BE2C (cell line): ENCODE measurements around the gene SMG6.

Experiments used
- DNase-seq: peaks from one replicate; pipeline ENCODE4 v3.0.0-alpha.2; 2020
- H3K27me3 ChIP-seq: fragments of 250-450 bp; sonication (Bioruptor Pico); 2 replicates; pipeline ENCODE4 v1.5.1; 2020; ENCODE audit warnings: mild to moderate bottlenecking
- H3K36me3 ChIP-seq: fragments of 250-450 bp; sonication (Bioruptor Pico); 2 replicates; pipeline ENCODE4 v1.5.1; 2020; ENCODE audit warnings: mild to moderate bottlenecking
- H3K4me1 ChIP-seq: fragments of 250-450 bp; sonication (Bioruptor Pico); 2 replicates; pipeline ENCODE4 v1.5.1; 2020
- H3K4me3 ChIP-seq: 2 replicates; pipeline ENCODE4 v1.5.1; 2011; ENCODE audit warnings: low read depth, low read length
- H3K9me3 ChIP-seq: fragments of 250-450 bp; sonication (Bioruptor Pico); 2 replicates; pipeline ENCODE4 v1.5.1; 2020
- CTCF ChIP-seq: IDR thresholded peaks from 2 replicates; pipeline ENCODE4 v1.5.1; 2012; ENCODE audit warnings: mild to moderate bottlenecking, low read depth, low read length

The SMG6 gene

GRCh38 chr17:2191227-2191626 lies 112.4 kb downstream of the SMG6 start:
- DNase-seq = no peak
- Histone ChIP-seq H3K27me3 (no peaks in the 10 kb centered on the region), H3K9me3 (no peaks in the 10 kb centered on the region), H3K4me3 (no peak overlapping the region), H3K4me1 (peaks cover 8% of the 10 kb centered on the region), H3K36me3 (no peaks in the 10 kb centered on the region)
- TF ChIP-seq CTCF = no peak

- H3K4me3 ChIP-seq = no peak overlapping the region
- peaks cover 8% of the 10 kb centered on the region for H3K4me1 ChIP-seq
- H3K27me3 ChIP-seq = no peaks in the 10 kb centered on the region
- no peaks in the 10 kb centered on the region for H3K9me3 ChIP-seq
- TF ChIP-seq CTCF = no peak
- DNase-seq = no peak
- no peaks in the 10 kb centered on the region for H3K36me3 ChIP-seq
Measured at GRCh38 chr17:2190014-2190413, 113.6 kb downstream of the SMG6 start.

- no peaks in the 10 kb centered on the region for H3K36me3 ChIP-seq
- H3K4me1 ChIP-seq = peaks cover 8% of the 10 kb centered on the region
- H3K27me3 ChIP-seq = no peaks in the 10 kb centered on the region
- H3K4me3 ChIP-seq = no peak overlapping the region
- DNase-seq = no peak
- H3K9me3 ChIP-seq = no peaks in the 10 kb centered on the region
- TF ChIP-seq CTCF = no peak
Measured at GRCh38 chr17:2188971-2189630, 114.5 kb downstream of the SMG6 start.

- H3K4me3 ChIP-seq = no peak overlapping the region
- H3K9me3 ChIP-seq = no peaks in the 10 kb centered on the region
- H3K4me1 ChIP-seq = peaks cover 6% of the 10 kb centered on the region
- H3K27me3 ChIP-seq = no peaks in the 10 kb centered on the region
- no peak for TF ChIP-seq CTCF
- no peaks in the 10 kb centered on the region for H3K36me3 ChIP-seq
- no peak for DNase-seq
Measured at GRCh38 chr17:2187758-2188157, 115.8 kb downstream of the SMG6 start.

- H3K36me3 ChIP-seq = no peaks in the 10 kb centered on the region
- no peak overlapping the region for H3K4me3 ChIP-seq
- H3K9me3 ChIP-seq = no peaks in the 10 kb centered on the region
- peaks cover 2% of the 10 kb centered on the region for H3K4me1 ChIP-seq
- no peak for DNase-seq
- H3K27me3 ChIP-seq = no peaks in the 10 kb centered on the region
- no peak for TF ChIP-seq CTCF
Measured at GRCh38 chr17:2186937-2187336, 116.6 kb downstream of the SMG6 start.

- no peaks in the 10 kb centered on the region for H3K36me3 ChIP-seq
- DNase-seq = no peak
- H3K4me1 ChIP-seq = peaks cover 2% of the 10 kb centered on the region
- TF ChIP-seq CTCF = no peak
- H3K4me3 ChIP-seq = no peak overlapping the region
- no peaks in the 10 kb centered on the region for H3K9me3 ChIP-seq
- H3K27me3 ChIP-seq = no peaks in the 10 kb centered on the region
Measured at GRCh38 chr17:2184993-2185931, 118.3 kb downstream of the SMG6 start.
